Activated CD4-positive, CD25-positive, alpha-beta regulatory T cell (primary cell): ENCODE data around the gene PAX8.
A peak's percentile ranks its signal among the peaks of the same experiment; 100 is the strongest.

Experiments used
- DNase-seq, 4 experiments: peaks; one replicate each; lab custom pipeline; 2025; lab: John Stamatoyannopoulos, UW

Gene PAX8

DNA sequence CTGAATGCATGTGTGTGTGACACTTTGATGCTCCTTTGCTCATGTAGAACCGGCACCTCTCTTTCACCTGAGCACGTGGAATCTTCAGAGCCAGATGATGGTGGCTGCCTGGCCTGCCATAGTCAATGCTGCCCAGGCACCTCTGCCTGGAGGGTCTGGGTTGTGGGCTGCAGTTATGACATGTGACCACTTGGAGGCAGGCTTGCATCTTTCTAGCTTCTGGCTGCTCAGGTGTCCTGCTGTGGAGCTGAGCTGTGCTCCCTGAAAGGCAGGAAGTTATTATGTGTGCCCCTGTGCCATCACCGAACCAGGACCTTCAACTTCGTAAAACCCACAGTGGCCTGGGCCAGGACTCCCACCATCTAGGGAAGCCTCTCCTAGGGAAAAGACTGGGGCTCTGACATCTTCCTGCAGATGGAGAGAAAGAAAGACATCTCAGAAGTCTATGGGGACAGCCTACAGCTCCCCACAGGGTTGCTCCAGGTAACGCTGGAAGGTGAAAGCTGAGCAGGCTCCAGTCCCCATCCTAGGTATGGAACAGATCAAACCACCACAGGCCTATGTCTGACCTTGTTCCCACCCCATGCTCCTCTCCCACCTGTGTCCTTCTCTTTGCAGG lies 74.7 kb downstream of the PAX8 start:
- DNase-seq: peak; percentile 40 to 59 (median 56)

DNA sequence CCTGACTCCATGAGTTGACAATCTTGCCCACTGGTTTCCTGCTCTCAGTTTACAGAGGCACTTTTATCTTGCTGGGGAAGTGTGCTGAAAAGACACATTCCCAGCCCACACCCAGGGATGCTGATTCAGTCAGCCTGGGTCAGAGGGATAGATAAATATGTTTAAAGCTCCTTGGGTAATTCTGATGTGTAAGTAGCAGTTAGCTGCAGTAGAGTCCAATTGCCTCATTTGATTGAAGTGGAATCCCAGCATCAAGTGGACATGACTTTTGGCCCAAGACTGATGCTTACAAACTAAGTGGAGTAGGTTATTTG lies 75.5 kb downstream of the PAX8 start:
- no peak for DNase-seq

- DNase-seq: no peak
These were observed 76.2 kb downstream of the PAX8 start for GRCh38 chr2:113202305-113203216.

DNA sequence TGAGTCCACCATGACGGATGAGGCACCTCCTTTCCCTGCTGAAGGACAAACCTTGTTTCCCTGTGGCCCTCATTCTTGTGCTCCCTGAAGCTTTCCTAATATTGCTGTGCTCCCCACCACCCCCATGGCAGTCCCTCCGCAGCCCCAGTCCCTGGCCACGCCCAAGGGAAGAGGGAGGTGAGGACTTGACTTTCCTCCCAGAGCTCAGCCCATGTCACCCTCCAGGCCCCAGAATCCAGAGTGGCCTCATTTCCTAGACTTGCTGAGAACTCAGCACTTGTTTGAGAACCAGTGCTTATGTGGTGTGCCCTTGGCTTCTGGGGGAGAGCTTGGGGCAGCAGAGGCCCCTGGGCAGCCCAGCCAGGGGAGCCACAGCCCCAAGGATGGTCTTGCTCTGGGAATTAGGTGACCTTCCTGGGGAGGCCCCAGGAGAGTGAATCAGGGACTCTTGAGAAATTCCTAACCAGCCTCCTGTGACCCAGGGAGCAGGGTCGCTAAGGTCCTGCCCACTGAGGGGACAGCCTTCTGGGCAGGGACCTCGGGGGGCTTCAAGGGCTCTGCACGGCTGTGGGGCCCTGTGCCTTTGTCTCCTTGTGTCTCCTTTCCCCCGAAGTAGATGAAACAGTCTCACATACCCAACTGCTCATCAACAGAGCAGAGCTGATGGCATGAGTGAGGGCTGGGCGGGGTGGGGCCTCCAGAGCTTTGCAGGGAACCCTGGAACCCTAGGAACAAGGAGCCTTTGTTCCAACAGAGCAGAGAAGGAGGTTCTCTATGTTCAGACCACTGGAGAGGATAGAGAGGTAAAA lies 77.0 kb downstream of the PAX8 start:
- no peak for DNase-seq

DNA sequence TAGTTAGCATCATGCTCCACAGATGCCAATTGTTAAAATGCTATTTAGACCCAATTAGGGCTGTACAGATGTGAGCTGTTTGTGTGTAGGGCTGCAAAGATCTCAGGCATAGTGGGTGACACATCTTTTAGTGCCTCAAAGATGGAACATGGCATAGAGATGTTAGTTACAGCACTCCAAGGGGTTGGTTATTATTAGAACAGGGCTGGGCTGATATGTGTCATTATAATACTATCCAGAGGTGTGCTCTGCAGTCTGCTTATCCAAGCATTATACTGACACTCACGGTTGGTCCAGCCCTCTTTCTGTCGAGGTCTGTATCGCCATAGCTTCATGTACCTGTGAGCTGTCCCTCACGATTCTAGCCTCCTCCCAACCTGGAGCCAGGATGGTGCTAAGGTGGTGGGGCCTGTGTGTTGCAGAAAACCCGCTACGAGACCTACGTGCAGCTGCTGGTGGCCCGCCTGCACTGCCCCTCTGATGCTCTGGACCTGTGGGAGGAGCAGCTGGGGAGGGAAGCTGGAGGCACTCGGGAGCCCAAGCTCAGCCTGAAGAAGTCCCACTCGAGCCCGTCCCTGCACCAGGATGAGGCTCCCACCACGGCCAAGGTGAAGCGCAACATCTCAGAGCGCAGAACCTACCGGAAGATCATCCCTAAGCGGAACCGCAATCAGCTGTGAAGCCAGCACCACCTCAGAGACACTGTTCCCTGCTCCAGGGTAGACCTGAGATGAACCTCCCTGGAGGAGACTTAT lies 77.8 kb downstream of the PAX8 start:
- no peak for DNase-seq

DNA sequence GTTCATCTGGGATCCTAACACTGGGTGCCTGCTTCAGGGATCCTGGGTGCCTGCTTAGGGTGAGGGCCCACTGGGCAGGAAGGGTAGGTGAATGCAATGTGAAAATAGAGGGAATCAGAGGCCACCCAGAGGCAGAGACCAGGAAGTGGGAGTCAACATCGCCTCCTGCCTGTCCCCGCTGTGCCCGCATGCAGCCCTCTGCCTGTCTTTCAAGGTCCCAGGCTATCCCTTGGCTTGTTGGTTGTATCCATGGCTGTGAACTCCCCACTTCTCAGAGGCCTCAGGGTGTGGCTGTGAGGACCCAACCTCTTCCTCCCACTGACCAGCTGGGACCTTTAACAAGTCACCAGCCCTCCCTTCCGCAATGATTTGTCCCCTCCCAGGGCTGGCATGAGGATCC lies 78.5 kb downstream of the PAX8 start:
- DNase-seq: no peak

DNA sequence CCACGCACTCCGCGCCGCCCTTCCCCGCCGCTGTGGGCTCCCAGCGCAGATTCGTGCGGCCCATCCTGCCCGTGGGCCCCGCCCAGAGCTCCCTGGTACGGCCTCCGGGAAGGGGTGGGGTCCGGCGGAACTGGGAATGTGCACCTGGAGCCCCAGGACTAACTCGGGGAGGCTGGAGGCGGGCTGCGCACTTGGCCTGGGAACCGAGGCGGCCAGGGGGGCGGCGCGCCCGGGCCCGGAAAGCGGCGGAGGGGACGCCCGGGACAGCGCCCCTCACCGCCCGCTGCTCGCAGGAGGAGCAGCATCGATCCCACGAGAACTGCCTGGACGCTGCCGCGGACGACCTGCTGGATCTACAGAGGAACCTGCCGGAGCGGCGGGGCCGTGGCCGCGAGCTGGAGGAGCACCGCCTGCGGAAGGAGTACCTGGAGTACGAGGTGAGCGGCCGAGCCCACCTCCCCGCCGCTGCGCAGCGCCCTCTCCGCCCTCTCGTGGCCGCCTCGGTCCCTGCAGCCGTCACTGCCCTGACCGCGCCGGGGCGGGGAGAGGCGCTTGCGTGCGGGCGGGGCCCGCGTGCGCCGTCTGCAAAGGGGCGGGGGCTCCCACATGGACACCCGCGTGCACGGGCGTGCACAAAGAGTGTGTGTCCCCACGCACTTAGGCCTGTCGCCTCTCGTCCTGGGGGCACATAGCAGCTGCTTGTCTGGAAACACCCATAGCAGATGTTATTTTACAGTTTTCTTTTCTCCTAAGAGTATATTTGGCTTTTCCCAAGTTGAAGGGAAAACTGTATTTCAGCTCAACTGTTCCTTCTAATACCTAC lies 79.7 kb downstream of the PAX8 start:
- peak; percentile 64 to 69 (median 65) for DNase-seq

- DNase-seq: no peak
These were observed 80.5 kb downstream of the PAX8 start for GRCh38 chr2:113198048-113198789.

GRCh38 chr2:113197347-113198047 lies 81.2 kb downstream of the PAX8 start:
- no peak for DNase-seq

DNA sequence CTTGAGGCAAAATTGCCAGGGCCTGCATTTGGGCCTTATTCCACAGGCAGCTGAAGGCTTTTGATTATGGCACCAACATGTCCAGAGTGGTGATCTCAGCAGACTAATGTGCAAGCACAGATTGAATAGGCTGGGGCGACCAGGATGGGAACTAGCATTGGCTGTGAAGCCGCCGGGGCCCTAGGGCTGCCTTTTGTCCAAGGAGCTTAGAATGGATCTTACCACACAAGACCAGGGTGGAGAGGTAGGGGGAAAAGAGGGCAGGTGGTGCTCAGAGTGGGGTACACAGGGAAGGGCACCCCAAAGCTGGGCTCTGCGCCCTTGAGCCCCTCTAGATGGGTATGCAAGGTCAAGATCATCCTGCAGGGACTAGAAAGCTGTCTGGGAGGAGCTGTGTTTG lies 81.9 kb downstream of the PAX8 start:
- no peak for DNase-seq

DNA sequence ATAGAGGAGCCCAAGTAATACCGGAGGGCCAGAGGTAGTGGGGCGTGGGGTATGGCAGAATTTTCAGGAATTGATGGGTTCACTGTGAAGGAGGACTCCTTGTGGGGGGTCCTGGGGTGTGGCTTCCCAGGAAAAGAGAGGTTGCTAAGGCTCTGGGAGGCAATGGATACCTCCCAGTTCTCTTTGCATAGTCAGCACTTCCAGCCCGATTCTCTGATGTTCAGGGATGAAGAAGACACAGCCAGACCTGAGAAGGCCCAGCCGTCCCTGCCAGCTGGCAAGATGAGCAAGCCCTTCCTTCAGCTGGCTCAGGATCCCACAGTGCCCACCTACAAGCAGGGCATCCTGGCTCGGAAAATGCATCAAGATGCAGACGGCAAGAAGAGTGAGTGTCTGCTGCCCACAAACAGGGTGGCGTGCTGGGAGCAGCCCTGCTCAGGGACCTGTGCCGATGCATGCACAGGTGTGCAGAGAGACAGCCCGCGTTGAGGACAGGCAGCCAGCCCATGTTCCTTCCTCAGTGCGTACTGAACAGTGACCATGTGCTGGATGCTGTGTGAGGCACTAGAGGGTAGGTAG lies 82.7 kb downstream of the PAX8 start:
- DNase-seq: no peak

DNA sequence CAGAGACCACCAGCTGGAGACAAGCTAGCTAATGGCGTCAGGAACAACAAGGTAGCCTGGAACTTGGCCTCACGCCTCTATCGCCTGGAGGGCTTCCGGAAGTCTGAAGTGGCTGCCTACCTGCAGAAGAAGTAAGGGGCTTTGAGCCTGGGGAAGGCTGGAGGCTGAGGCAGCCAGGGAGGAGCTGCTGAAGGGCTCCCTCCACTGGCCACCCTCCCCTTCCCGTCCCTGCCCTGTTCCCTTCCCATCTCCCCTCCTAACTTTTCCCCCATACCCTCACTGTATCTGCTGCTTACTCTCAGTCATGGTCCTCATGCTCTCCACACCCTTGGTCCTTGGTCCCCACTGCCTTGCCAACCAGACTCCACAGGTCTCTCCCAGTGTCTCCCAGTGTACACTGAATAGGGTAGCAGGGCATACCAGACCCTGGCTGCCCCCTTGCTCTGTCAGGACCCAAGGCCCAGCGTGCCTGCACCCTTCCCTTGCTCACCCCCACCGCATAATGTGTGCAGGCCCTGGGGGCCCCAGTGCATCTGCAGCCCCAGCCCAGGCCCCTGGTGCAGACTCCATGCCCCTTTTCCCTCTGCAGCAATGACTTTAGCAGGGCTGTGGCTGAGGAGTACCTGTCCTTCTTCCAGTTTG lies 86.1 kb downstream of the PAX8 start:
- DNase-seq: no peak

- DNase-seq: no peak
These were observed 87.8 kb downstream of the PAX8 start for GRCh38 chr2:113190871-113191270.

GRCh38 chr2:113187771-113188170 lies 91.0 kb downstream of the PAX8 start:
- DNase-seq: no peak

DNA sequence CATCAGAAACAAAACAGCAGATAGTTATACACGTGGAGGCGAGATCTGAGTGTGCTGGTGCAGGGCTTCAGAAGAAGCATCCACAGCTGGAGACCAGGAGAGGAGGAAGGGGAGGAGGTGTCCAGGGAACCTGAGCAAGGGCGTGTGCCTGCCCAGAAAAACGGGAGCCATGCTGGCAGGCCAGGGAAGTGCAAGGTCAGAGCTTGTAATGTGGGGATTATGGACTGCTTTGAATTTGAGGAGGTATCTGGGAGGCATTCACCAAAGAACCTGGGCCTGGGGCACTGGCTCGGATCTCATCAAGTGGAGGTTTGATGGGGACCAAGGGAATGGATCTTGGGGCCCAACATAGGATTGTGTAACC lies 92.3 kb downstream of the PAX8 start:
- DNase-seq: no peak

DNA sequence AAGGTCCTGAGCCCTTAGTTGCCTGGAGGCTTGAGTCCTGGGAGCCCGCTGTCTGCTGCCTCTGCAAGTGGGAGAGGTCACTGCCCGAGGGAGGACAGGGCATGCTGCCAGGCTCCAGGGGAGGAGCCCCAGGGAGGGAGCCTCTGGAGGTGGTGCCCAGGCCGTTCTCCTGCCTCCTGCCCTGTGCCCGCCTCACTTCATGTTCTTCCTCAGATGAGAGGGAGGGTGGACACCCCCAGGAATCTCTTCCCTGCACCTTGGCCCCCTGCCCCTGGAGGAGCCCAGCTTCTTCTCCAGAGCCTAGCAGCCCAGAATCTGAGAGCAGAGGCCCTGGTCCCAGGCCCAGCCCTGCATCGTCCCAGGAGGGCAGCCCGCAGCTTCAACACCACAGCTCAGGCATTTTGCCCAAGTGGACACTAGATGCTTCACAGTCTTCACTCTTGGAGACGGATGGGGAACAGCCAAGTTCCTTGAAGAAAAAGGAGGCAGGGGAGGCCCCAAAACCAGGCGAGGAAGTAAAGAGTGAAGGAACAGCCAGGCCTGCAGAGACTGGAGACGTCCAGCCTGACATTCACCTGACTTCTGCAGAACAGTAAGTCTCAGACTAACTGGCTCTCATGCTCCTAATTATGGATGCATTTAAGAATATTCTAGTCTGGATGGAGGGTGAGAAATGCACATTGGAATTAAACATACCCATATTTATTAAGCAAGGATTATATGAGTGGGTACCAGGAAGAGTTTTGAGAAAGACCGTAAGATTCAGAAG lies 92.9 kb downstream of the PAX8 start:
- DNase-seq: no peak

- DNase-seq: no peak
These were observed 94.0 kb downstream of the PAX8 start for GRCh38 chr2:113184531-113185230.

GRCh38 chr2:113183703-113184102 lies 95.0 kb downstream of the PAX8 start:
- no peak for DNase-seq
